ENCODE data around the gene KCNMA1.

The KCNMA1 gene

DNA sequence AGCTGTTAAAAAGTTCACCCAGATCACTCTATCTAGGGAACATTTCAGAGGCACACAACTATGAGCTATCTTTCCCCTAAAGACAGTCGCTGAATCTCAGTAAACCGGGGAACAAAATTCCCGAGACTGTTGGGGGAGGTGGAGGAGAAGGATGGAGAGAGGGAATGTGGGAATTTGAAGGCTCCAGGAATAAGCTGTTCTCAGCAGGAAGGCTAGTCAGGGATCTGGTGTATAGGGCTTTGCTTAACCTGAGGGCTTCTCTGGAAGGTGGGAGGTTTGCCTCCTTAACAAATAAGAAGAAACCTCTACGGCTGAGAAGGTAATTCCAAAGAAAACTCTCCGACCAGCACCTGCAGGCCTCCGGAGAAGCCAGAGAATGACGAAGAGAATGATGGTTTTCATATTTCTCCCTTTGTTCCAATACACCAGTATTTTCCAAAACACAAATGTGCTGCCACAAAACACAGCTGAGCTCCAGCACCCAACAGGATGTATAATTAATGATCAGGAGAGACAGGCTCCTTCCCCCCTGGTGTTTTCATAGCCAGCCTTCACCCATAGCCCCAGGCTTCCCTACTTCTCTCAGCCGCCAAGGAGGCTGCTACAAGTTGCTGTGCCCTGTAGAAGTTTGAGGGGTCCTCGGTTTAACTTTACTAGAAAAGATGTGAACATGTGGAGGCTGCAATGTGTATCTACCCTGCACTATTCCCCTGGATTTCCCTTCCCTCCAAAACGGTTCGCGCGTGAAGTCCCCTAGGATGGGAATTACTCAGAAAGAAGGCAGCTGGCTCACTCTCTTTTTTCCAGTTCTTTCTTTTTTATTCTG is 2.0 kb downstream of the KCNMA1 start:
- no peak overlapping the region for H3K4me3 ChIP-seq (replicated peaks; ENCODE audit: low read depth, low read length)
- DNase-seq (ENCODE audit: extremely low read depth, insufficient read length): no peak
- TF ChIP-seq, protein P1, sequence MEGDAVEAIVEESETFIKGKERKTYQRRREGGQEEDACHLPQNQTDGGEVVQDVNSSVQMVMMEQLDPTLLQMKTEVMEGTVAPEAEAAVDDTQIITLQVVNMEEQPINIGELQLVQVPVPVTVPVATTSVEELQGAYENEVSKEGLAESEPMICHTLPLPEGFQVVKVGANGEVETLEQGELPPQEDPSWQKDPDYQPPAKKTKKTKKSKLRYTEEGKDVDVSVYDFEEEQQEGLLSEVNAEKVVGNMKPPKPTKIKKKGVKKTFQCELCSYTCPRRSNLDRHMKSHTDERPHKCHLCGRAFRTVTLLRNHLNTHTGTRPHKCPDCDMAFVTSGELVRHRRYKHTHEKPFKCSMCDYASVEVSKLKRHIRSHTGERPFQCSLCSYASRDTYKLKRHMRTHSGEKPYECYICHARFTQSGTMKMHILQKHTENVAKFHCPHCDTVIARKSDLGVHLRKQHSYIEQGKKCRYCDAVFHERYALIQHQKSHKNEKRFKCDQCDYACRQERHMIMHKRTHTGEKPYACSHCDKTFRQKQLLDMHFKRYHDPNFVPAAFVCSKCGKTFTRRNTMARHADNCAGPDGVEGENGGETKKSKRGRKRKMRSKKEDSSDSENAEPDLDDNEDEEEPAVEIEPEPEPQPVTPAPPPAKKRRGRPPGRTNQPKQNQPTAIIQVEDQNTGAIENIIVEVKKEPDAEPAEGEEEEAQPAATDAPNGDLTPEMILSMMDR (IDR thresholded peaks at IDR 0.05; ENCODE audit: insufficient read depth, low read length, poor library complexity, severe bottlenecking): no peak
- H3K36me3 ChIP-seq (ENCODE audit: control insufficient read depth, insufficient read depth, low read length): no peaks in the 10 kb centered on the region
- peaks cover 3% of the 10 kb centered on the region; the same call in 1 of the 2 replicates for H3K27me3 ChIP-seq (replicated peaks; ENCODE audit: control insufficient read depth, insufficient read depth, low read length)

DNA sequence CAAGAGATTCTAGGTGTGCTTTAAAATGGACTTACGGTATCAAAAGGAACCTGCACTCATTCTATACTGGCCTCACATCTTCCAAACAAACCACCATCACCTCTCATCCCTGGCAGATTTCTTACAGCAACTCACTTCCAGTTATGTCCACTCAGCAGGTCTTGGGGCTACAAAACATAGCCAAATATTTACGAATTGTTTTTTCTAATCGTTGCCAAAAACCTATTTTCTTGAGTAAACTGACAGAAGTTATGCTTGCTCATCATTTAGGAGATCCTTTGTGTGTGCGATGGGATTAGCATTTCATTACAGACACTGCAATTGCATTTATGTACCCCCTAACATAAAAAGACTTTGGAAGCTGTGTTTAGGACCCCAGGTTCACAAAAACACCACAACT is 2.7 kb downstream of the KCNMA1 start:
- TF ChIP-seq, protein P1 (IDR thresholded peaks at IDR 0.05; ENCODE audit: insufficient read depth, low read length, poor library complexity, severe bottlenecking): no peak
- H3K36me3 ChIP-seq (ENCODE audit: control insufficient read depth, insufficient read depth, low read length): no peaks in the 10 kb centered on the region
- DNase-seq (ENCODE audit: extremely low read depth, insufficient read length): no peak
- H3K27me3 ChIP-seq (replicated peaks; ENCODE audit: control insufficient read depth, insufficient read depth, low read length): peaks cover 3% of the 10 kb centered on the region; the same call in 1 of the 2 replicates
- H3K4me3 ChIP-seq (replicated peaks; ENCODE audit: low read depth, low read length): no peak overlapping the region

DNA sequence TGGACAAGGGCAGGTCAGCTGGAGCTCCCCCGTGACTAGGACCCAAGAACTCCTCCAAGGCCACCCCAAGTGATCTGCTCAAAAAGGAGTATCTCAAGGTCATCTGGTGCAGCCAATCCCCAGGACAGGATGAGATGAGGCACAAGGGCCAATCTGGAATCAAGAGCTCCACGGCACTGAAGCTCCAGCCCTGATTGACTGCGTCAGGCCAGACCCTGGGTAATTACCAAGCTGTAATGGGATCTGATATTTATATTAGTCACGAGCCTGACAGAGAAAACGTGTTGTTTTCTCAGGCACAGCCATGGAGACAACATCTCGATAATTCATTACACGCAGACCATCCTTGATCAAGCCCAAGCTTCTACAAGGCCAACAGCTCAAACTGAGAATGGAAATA is 4.2 kb downstream of the KCNMA1 start:
- Histone ChIP-seq H3K27me3 (replicated peaks; ENCODE audit: control insufficient read depth, insufficient read depth, low read length) (peaks cover 1% of the 10 kb centered on the region; the same call in 1 of the 2 replicates), H3K4me3 (replicated peaks; ENCODE audit: low read depth, low read length) (no peak overlapping the region), H3K36me3 (ENCODE audit: control insufficient read depth, insufficient read depth, low read length) (no peaks in the 10 kb centered on the region)
- TF ChIP-seq, protein P1 (IDR thresholded peaks at IDR 0.05; ENCODE audit: insufficient read depth, low read length, poor library complexity, severe bottlenecking): no peak
- no peak for DNase-seq (ENCODE audit: extremely low read depth, insufficient read length)

DNA sequence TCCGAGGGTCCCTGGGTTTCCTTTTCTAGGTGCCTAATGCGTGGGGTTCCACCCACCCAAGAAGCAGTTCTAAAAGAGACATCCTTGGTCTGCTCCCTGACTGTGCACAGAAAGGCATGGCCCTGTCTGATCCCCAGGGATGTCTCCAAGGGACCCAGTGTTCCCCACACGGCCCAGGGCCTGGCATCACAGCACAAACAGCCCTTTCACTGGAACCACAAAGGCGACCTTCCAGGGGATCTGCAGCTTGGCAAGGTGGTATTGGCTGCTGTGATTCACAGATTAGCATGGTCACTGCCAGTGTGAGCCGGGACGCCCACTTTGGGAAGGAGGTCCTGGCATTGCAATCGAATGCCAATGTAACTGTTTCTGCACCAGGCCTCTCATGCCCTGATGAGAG is 6.4 kb downstream of the KCNMA1 start:
- Histone ChIP-seq H3K4me3 (replicated peaks; ENCODE audit: low read depth, low read length) (no peak overlapping the region), H3K36me3 (ENCODE audit: control insufficient read depth, insufficient read depth, low read length) (no peaks in the 10 kb centered on the region), H3K27me3 (replicated peaks; ENCODE audit: control insufficient read depth, insufficient read depth, low read length) (no peaks in the 10 kb centered on the region)
- TF ChIP-seq, protein P1 (IDR thresholded peaks at IDR 0.05; ENCODE audit: insufficient read depth, low read length, poor library complexity, severe bottlenecking): no peak
- DNase-seq (ENCODE audit: extremely low read depth, insufficient read length): no peak

DNA sequence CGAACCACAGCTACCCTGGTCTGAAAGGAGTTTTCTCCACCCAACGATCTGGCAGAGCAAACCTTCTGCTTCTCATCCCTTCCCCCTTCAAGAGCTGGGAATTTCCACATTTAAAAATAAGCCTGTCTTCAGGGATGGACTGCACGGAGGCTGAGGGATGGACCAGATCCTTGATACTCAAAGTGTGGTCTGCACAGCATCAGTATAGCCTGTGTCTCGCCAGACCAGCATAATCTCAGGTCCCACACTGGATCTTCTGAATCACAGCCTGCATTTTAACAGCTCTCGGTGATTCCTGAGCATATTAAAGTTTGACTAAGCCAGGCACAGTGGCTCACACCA is 7.1 kb downstream of the KCNMA1 start:
- Histone ChIP-seq H3K27me3 (replicated peaks; ENCODE audit: control insufficient read depth, insufficient read depth, low read length) (no peaks in the 10 kb centered on the region), H3K36me3 (ENCODE audit: control insufficient read depth, insufficient read depth, low read length) (no peaks in the 10 kb centered on the region), H3K4me3 (replicated peaks; ENCODE audit: low read depth, low read length) (no peak overlapping the region)
- no peak for DNase-seq (ENCODE audit: extremely low read depth, insufficient read length)
- TF ChIP-seq, protein P1 (IDR thresholded peaks at IDR 0.05; ENCODE audit: insufficient read depth, low read length, poor library complexity, severe bottlenecking): no peak
